ENCODE data around the gene RDH14.

GRCh38 chr2:18593496-18593895 lies 33.0 kb upstream of the RDH14 start:
- TF ChIP-seq EZH2 (IDR thresholded peaks at IDR 0.05) (no peak), CTCF (IDR thresholded peaks at IDR 0.05) (no peak)

All from neural progenitor cell (in vitro differentiated cells).